ENCODE data around the gene DYNC2I2.

Gene DYNC2I2

DNA sequence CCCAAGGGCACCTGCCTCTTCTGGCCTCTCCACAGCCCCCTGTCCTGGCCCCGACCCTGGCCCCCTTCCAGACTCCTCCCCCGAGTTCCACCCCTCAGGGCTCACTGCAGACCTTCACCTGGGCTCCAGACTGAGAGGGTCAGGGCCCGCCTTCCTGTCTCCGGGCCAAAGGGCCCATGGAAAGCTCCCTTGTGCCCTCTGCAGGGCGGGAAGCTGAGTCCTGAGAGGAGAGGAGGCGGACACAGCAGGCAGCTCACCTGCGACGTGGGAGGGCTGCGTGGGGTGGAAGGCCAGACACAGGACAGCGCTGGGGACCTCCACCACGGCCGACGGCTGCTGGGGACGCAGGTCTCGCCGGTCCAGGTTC is 20.6 kb downstream of the DYNC2I2 start:
- DNase-seq (ENCODE audit: low read depth): no peak

GRCh38 chr9:128635266-128636023 is 21.2 kb downstream of the DYNC2I2 start:
- DNase-seq (ENCODE audit: low read depth): no peak

GRCh38 chr9:128634651-128635262 is 21.9 kb downstream of the DYNC2I2 start:
- DNase-seq (ENCODE audit: low read depth): no peak

DNA sequence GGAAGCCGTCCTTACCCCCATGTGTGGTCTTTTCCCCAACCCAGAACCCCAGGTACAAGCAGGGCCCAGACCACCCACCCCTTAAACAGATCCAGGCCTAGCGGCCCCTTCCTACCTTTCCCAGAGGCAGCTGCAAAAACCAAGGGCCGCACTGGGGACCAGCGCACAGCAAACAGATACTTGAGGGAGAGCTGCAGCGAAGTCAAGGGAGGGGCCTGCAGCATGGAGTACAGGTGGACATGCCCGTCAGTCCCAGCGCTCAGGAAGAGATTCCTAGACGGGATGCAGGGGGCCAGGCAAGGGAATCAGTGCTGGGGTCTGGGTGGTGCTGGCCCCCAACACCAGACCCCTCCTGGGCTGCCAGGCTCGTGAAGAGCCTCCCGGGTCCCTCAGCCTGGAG is 22.5 kb downstream of the DYNC2I2 start:
- DNase-seq (ENCODE audit: low read depth): no peak

DNA sequence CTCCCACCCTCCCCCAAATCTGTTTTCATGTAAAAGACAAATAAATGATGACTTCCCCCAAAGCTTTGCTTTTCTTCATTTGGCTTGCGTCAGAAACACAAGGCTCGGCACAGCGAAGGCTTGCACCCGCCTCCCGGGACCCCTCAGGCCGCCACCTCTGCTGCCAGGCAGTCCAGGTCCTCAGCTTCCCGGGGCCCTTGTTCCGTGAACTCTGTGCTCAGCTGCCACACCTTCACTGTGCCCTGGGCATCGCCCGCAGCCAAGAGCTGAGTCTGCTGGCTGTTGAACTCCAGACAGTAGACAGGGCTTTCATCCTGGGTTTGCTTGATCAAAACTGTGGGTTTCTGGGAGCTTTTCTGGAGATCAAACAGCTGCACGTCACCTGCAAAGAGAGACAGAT is 23.0 kb downstream of the DYNC2I2 start:
- no peak for DNase-seq (ENCODE audit: low read depth)

DNA sequence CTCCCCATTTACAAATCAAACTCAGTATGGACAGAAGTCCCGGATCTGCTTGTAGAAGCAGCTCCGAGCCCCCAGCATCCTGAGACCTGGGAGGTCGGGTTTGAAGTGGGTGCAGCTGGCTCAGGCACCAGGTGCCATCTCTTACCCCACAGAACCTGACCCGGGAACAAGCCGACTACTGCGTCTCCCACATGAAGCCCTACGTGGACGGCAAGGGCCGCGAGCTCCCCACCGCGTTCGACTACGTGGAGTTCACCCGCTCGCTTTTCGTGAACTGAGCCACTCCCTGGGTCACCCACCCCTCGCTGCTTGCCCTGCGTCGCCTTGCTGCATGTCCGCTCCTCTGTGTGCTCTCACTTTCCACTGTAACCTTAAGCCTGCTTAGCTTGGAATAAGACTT is 23.6 kb downstream of the DYNC2I2 start:
- DNase-seq (ENCODE audit: low read depth): no peak

- no peak for DNase-seq (ENCODE audit: low read depth)
Measured at GRCh38 chr9:128632486-128632885, 24.2 kb downstream of the DYNC2I2 start.

DNA sequence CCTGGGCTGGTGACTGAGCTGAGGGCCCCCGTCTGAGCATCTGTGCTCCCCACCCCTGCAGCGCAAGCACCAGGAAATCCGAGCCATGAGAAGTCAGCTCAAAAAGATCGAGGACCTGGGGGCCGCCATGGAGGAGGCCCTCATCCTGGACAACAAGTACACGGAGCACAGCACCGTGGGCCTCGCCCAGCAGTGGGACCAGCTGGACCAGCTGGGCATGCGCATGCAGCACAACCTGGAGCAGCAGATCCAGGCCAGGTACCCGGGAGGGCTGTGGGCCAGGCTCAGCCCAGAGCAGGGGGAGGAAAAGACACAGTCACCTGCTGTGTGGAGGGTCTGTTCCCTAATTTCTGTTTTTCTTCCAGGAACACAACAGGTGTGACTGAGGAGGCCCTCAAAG is 24.6 kb downstream of the DYNC2I2 start:
- no peak for DNase-seq (ENCODE audit: low read depth)

GRCh38 chr9:128631636-128632035 is 25.0 kb downstream of the DYNC2I2 start:
- no peak for DNase-seq (ENCODE audit: low read depth)

DNA sequence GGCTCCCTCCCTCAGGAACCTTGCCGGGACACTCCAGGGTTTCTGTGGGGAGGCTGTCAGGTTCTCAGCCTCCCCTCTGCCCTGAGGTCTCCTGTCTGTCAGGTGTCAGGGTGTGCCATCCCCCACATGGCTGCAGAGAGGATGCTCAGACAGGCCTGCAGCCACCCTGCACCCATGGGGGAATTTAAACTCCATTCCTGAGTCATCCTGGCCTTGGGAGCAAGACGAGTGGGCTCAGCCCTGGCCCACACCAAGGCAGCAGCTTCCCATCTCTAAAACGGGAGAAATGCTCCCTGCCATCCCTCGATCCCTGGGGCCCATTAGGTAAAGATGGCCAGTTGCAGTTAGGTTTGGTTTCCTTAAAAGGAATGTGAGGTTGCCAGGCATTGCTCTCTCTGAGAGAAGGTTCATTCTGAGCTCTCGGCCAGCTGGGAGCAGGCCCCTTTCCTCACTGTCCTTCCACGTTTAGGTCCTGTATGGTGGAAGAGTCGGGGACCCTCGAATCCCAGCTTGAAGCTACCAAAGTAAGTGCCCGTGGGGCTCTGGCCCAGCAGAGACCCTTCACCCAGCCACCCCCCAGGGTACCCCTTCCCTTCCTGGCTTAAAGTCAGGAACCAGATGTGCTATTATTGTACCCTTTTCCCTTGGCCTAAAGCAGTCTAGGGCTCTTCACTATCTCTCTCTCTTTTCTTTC is 26.6 kb downstream of the DYNC2I2 start:
- DNase-seq (ENCODE audit: low read depth): no peak

- DNase-seq (ENCODE audit: low read depth): no peak
Measured at GRCh38 chr9:128629136-128629535, 27.5 kb downstream of the DYNC2I2 start.

- no peak for DNase-seq (ENCODE audit: low read depth)
Measured at GRCh38 chr9:128628471-128629048, 28.1 kb downstream of the DYNC2I2 start.

DNA sequence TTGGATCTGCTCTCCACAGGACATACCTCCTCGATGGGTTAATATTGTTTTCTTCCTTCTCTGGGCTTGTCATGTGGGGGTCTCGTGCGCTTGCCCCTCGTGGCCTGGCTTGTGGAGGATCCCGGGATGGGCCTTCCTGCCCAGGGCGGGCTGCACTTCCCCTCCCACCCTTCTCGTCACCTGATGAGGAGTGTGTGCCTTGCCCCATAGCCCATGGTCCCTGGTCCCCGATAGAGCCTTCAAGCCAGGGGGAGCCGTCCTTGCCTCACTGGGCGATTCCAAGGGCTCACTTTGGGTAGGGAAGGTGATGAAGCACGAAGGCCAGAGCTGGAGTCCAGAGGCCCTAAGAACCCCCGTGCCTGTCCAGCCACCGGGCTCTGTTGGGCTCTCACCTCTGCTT is 28.7 kb downstream of the DYNC2I2 start:
- no peak for DNase-seq (ENCODE audit: low read depth)

DNA sequence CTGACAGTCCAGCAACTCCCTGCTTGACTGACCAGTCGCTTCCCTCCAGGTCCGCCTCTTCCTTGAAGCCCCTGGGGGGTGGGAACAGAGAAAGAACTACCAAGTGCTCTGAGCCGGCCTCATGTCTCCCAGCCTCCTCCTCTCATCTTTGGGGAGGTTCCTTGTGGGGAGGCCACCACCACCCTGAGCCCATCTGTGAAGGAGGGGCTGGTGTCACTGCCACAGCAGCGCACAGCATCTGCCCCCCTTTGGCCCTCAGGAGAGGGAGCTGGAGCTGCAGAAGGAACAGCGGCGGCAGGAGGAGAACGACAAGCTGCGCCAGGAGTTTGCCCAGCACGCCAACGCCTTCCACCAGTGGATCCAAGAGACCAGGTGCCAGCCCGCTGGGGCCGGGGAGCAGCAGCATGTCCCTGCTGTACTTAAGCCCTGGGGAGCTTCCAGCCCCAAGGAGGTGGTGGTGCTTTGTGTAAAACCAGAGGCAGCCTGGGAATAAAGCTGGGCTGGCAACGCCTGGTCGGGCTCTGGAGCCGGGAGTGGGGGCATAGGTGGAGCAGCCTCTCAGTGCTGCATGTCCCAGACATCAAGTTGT is 29.4 kb downstream of the DYNC2I2 start:
- DNase-seq (ENCODE audit: low read depth): no peak

DNA sequence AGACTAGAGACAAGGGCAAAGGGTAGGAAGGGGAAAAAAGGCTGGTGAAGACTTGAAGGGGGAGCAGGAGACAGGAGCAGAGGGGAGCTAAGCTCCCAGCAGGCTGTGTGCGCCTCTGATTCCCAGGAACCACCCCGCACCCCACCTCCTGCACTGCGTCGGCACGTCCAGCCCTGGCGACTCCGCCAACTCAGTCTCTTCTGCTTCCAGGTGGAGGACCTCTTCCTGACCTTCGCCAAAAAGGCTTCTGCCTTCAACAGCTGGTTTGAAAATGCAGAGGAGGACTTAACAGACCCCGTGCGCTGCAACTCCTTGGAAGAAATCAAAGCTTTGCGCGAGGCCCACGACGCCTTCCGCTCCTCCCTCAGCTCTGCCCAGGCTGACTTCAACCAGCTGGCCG is 30.5 kb downstream of the DYNC2I2 start:
- no peak for DNase-seq (ENCODE audit: low read depth)

DNA sequence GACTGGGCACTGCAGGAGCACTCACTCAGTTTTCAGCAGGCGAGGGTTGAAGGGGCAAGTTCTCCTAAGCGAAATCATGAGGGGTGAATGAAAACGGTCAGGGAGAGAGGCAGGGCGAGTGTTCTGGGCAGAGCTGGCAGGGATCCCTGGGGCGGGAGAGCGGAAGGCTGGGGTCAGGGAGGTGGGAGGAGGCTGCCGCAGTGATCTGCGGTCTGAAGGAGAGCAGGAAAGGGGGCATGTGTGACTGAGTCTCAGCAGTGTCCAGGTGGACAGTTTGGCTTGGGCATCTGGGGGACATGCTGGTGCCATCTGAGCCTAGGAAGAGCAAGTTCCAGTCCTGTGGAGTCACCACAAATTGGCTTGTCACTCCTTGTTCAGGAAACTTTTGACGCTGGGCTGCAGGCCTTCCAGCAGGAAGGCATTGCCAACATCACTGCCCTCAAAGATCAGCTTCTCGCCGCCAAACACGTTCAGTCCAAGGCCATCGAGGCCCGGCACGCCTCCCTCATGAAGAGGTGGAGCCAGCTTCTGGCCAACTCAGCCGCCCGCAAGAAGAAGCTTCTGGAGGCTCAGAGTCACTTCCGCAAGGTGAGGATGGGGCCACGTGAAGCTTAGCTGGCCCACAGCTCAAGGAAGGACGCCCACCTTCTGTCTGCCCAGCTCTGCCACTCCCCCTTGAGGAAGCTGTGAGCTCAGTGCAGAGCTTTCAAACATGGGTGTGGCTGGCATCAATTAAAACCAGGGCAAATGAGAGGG is 31.1 kb downstream of the DYNC2I2 start:
- DNase-seq (ENCODE audit: low read depth): no peak

DNA sequence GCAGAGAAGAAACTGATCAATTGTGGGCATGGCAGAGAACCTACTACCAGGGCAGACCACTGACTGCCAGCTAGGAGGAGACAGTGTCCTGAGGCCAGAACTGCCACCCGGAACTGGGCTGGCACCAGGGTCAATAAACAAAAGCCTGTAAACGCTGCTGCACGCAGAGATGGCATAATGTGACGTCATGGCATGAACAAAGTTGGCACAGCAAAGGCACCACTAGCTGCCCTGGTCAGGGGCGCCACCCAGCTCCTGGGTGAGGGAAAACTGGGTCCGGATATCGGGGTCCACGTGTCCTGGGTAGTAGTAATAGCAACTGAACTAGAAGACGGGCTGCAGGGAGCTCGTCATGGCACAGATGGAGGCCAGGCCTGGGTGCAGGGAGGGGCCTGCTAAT is 32.1 kb downstream of the DYNC2I2 start:
- DNase-seq (ENCODE audit: low read depth): no peak

GRCh38 chr9:128621730-128622455 is 34.8 kb downstream of the DYNC2I2 start:
- no peak for DNase-seq (ENCODE audit: low read depth)

- DNase-seq (ENCODE audit: low read depth): no peak
Measured at GRCh38 chr9:128619779-128620178, 36.9 kb downstream of the DYNC2I2 start.

GRCh38 chr9:128619127-128619526 is 37.5 kb downstream of the DYNC2I2 start:
- no peak for DNase-seq (ENCODE audit: low read depth)

DNA sequence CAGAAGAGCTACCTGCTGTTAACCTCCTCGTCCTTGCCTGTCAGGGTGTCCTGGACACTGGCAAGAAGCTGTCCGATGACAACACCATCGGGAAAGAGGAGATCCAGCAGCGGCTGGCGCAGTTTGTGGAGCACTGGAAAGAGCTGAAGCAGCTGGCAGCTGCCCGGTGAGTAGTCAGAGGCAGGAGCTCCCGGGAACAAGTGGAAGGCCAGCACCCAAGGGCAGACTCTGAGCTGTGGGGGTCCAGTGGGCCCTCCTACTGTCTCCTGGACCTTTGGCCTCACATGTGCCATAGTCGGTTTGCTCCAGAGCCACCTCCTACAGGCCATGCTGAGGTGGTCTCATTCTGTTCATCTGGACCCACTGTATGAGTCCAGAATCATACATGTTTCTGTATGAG is 38.7 kb downstream of the DYNC2I2 start:
- DNase-seq (ENCODE audit: low read depth): no peak

Measured in stimulated activated CD8-positive, alpha-beta memory T cell treated with anti-CD3 and anti-CD28 coated beads, Interleukin-15, amount 100 ng/mL, for 1 hour (primary cell).